H9 (cell line): ENCODE measurements around the gene UNC13C. TPM values are rescaled to one million over a fixed set of nuclear protein-coding genes. Genes with fewer than 3 reads are reported as not detected.

Experiments
- DNase-seq: peaks from one replicate; pipeline ENCODE4 v3.0.0-alpha.2; 2017
- H2AFZ ChIP-seq: one replicate; pipeline ENCODE4 v1.6.1; 2013; ENCODE audit warnings: mild to moderate bottlenecking, low read length, control low read depth, moderate library complexity
- H2AK5ac ChIP-seq: 2 replicates; pipeline ENCODE4 v1.6.1; 2013; ENCODE audit warnings: low read length, control low read depth, mixed read lengths; ENCODE audit not compliant: insufficient read length
- H2BK120ac ChIP-seq: one replicate; pipeline ENCODE4 v1.6.1; 2013; ENCODE audit warnings: low read depth, mild to moderate bottlenecking, low read length, control low read depth, inconsistent platforms; ENCODE audit not compliant: poor library complexity, severe bottlenecking
- H2BK12ac ChIP-seq: 2 replicates; pipeline ENCODE4 v1.6.1; 2013; ENCODE audit warnings: low read length, control low read depth, mixed read lengths, low read depth; ENCODE audit not compliant: insufficient read length
- H2BK15ac ChIP-seq: 2 replicates; pipeline ENCODE4 v1.6.1; 2013; ENCODE audit warnings: low read depth, low read length, control low read depth
- H2BK20ac ChIP-seq: one replicate; pipeline ENCODE4 v1.6.1; 2013; ENCODE audit warnings: low read depth, mild to moderate bottlenecking, low read length, control low read depth, inconsistent platforms; ENCODE audit not compliant: poor library complexity, severe bottlenecking
- H2BK5ac ChIP-seq: 2 replicates; pipeline ENCODE4 v1.6.1; 2013; ENCODE audit warnings: low read length, control low read depth, mixed read lengths; ENCODE audit not compliant: insufficient read length
- H3K14ac ChIP-seq: 2 replicates; pipeline ENCODE4 v1.6.1; 2013; ENCODE audit warnings: low read length, control low read depth; ENCODE audit not compliant: insufficient read depth
- H3K18ac ChIP-seq: 2 replicates; pipeline ENCODE4 v1.6.1; 2013; ENCODE audit warnings: low read depth, mild to moderate bottlenecking, mixed read lengths, low read length, control low read depth; ENCODE audit not compliant: insufficient read length
- H3K23ac ChIP-seq: 2 replicates; pipeline ENCODE4 v1.6.1; 2013; ENCODE audit warnings: low read length, control low read depth, mixed read lengths, low read depth; ENCODE audit not compliant: insufficient read length
- H3K23me2 ChIP-seq: 2 replicates; pipeline ENCODE4 v1.6.1; 2013; ENCODE audit warnings: low read depth, mild to moderate bottlenecking, mixed read lengths, low read length, control low read depth; ENCODE audit not compliant: insufficient read length, poor library complexity, severe bottlenecking
- H3K27ac ChIP-seq: 2 replicates; pipeline ENCODE4 v1.5.1; 2013; ENCODE audit warnings: low read length, control low read depth, mixed read lengths, low read depth; ENCODE audit not compliant: insufficient read length
- H3K27me3 ChIP-seq: 2 replicates; pipeline ENCODE4 v1.6.1; 2013; ENCODE audit warnings: low read length, control low read depth, inconsistent platforms; ENCODE audit not compliant: insufficient read depth
- H3K4ac ChIP-seq: 2 replicates; pipeline ENCODE4 v1.6.1; 2013; ENCODE audit warnings: low read depth, mild to moderate bottlenecking, control low read depth, inconsistent platforms, low read length, moderate library complexity
- H3K4me1 ChIP-seq: 2 replicates; pipeline ENCODE4 v1.6.1; 2013; ENCODE audit warnings: low read length, control low read depth, inconsistent platforms; ENCODE audit not compliant: insufficient read depth
- H3K4me2 ChIP-seq: 2 replicates; pipeline ENCODE4 v1.6.1; 2013; ENCODE audit warnings: low read length, control low read depth, mixed read lengths; ENCODE audit not compliant: insufficient read length, insufficient read depth
- H3K56ac ChIP-seq: 2 replicates; pipeline ENCODE4 v1.6.1; 2013; ENCODE audit warnings: low read depth, mild to moderate bottlenecking, mixed read lengths, low read length, control low read depth; ENCODE audit not compliant: insufficient read length
- H3K79me1 ChIP-seq: 2 replicates; pipeline ENCODE4 v1.6.1; 2013; ENCODE audit warnings: low read depth, mild to moderate bottlenecking, moderate library complexity, low read length, control low read depth, inconsistent platforms; ENCODE audit not compliant: insufficient read depth, poor library complexity, severe bottlenecking
- H3K79me2 ChIP-seq: 2 replicates; pipeline ENCODE4 v1.6.1; 2013; ENCODE audit warnings: low read length, control low read depth, inconsistent platforms; ENCODE audit not compliant: insufficient read depth
- H3K9ac ChIP-seq: 2 replicates; pipeline ENCODE4 v1.6.1; 2013; ENCODE audit warnings: low read length, control low read depth, mixed read lengths; ENCODE audit not compliant: insufficient read length; ENCODE audit errors: extremely low read depth
- H3K9me3 ChIP-seq: one replicate; pipeline ENCODE4 v1.6.1; 2013; ENCODE audit warnings: low read depth, low read length, inconsistent platforms; ENCODE audit not compliant: control insufficient read depth
- H3T11ph ChIP-seq: one replicate; pipeline ENCODE4 v1.6.1; 2013; ENCODE audit warnings: mild to moderate bottlenecking, low read length, control low read depth, inconsistent platforms
- H4K20me1 ChIP-seq: one replicate; pipeline ENCODE4 v1.6.1; 2013; ENCODE audit not compliant: control insufficient read depth, insufficient read length, insufficient read depth
- H4K5ac ChIP-seq: 2 replicates; pipeline ENCODE4 v1.6.1; 2013; ENCODE audit warnings: low read depth, mild to moderate bottlenecking, mixed read lengths, low read length, control low read depth; ENCODE audit not compliant: insufficient read length
- H4K8ac ChIP-seq: replicated peaks from 2 replicates; pipeline ENCODE4 v1.6.1; 2013; ENCODE audit warnings: low read length, control low read depth, mixed read lengths, low read depth; ENCODE audit not compliant: insufficient read length
- H4K91ac ChIP-seq: 2 replicates; pipeline ENCODE4 v1.6.1; 2013; ENCODE audit warnings: low read depth, mild to moderate bottlenecking, moderate library complexity, mixed read lengths, low read length, control low read depth; ENCODE audit not compliant: insufficient read length
- H3K27ac Mint-ChIP-seq, 3 experiments: 2 replicates in 2 of 3; 3 replicates in 1 of 3; pipeline ENCODE4 v1.8.0; 2020 to 2021; ENCODE audit warnings: mixed read lengths in 3 of 3, mild to moderate bottlenecking in 1 of 3, moderate library complexity in 1 of 3
- H3K27me3 Mint-ChIP-seq: 2 replicates; pipeline ENCODE4 v1.8.0; 2021; ENCODE audit warnings: low read depth, mild to moderate bottlenecking, moderate library complexity, mixed read lengths
- H3K36me3 Mint-ChIP-seq, 3 experiments: 2 replicates in 2 of 3; 3 replicates in 1 of 3; pipeline ENCODE4 v1.8.0; 2020 to 2021; ENCODE audit warnings: low read depth in 3 of 3, mixed read lengths in 3 of 3; ENCODE audit not compliant: insufficient read depth in 1 of 3
- H3K4me1 Mint-ChIP-seq, 2 experiments: 2 replicates each; pipeline ENCODE4 v1.8.0; 2020; ENCODE audit warnings: mixed read lengths in 2 of 2
- H3K4me3 Mint-ChIP-seq, 2 experiments: 2 replicates in 1 of 2; 3 replicates in 1 of 2; pipeline ENCODE4 v1.8.0; 2020 to 2021; ENCODE audit warnings: mild to moderate bottlenecking in 2 of 2, mixed read lengths in 2 of 2, moderate library complexity in 1 of 2
- H3K9me3 Mint-ChIP-seq, 2 experiments: 2 replicates in 1 of 2; 3 replicates in 1 of 2; pipeline ENCODE4 v1.8.0; 2020; ENCODE audit warnings: mild to moderate bottlenecking in 2 of 2, mixed read lengths in 2 of 2, moderate library complexity in 1 of 2
- CTCF ChIP-seq: fragments of 200-600 bp; sonication (generic); conservative IDR thresholded peaks from 3 replicates; pipeline ENCODE4 v1.8.0; 2021; ENCODE audit warnings: antibody characterized with exemption, mild to moderate bottlenecking
- WGBS: extraction: QIAGEN DNeasy Blood & Tissue Kit; methylation state at CpG from one replicate; pipeline ENCODE4 v1.1.7; 2013; ENCODE audit warnings: missing lambda C conversion rate, low lambda C conversion rate, mixed read lengths; ENCODE audit not compliant: insufficient read length; ENCODE audit errors: extremely low coverage; 5-methylcytosine and 5-hydroxymethylcytosine counted together
- total RNA-seq: library from RNA; stranded (reverse); gene quantifications from 2 replicates; pipeline ENCODE4 v1.2.1, GENCODE V29; 2021

The UNC13C gene
- total RNA-seq, 1 experiment from 2014 or later, result 0.02 TPM

GRCh38 chr15:54528021-54528420, 549.8 kb downstream of the UNC13C start:
- TF ChIP-seq CTCF, result no peak
- H3K4me3 Mint-ChIP-seq, result no peak overlapping the region
- no CpG with 5 or more reads among the region's 1 CpG for WGBS

More at GRCh38 chr15:54528021-54528420, 549.8 kb downstream of the UNC13C start:
- Histone ChIP-seq H3K4me1 (peaks cover 3% of the 10 kb centered on the region; the same call in 1 of the 2 replicates), H3K9me3 (no peaks in the 10 kb centered on the region), H4K8ac (no peak overlapping the region), H4K91ac (no peak overlapping the region), H2AK5ac (no peak overlapping the region), H2BK12ac (no peak overlapping the region), H2BK5ac (no peak overlapping the region), H3K14ac (no peak overlapping the region), H3K4me2 (no peak overlapping the region), H4K5ac (no peak overlapping the region), H4K20me1 (no peaks in the 10 kb centered on the region), H3K27me3 (no peaks in the 10 kb centered on the region), H3K18ac (no peak overlapping the region), H3K79me1 (no peaks in the 10 kb centered on the region), H2BK20ac (no peak overlapping the region), H3K79me2 (no peaks in the 10 kb centered on the region), H2BK15ac (no peak overlapping the region), H3K9ac (no peak overlapping the region), H3K27ac (no peak overlapping the region), H2AFZ (no peak overlapping the region), H3K23ac (no peak overlapping the region), H2BK120ac (no peak overlapping the region), H3K4ac (no peak overlapping the region), H3T11ph (no peak overlapping the region), H3K23me2 (no peaks in the 10 kb centered on the region), H3K56ac (no peak overlapping the region)
- Mint-ChIP-seq H3K36me3 (no peaks in the 10 kb centered on the region), H3K9me3 (peaks cover 0 to 3% of the 10 kb centered on the region in 2 experiments; a peak in 1 of 5 replicates), H3K4me1 (peaks cover 0 to 5% of the 10 kb centered on the region in 2 experiments; a peak in 2 of 4 replicates), H3K27ac (no peak overlapping the region), H3K27me3 (no peaks in the 10 kb centered on the region)
- DNase-seq, result no peak
